Sigmoid colon (tissue), 4 donors: ENCODE data around the gene IGSF9B.

ENCODE experiments used
- EP300 ChIP-seq, 4 donors: sonication (generic); formaldehyde crosslinking; IDR thresholded peaks; one replicate each; pipeline ENCODE4 v1.6.1; 2017; ENCODE audit warnings: antibody characterized with exemption in 4 of 4
- POLR2AphosphoS5 ChIP-seq, 4 donors: sonication (generic); formaldehyde crosslinking; IDR thresholded peaks; one replicate each; pipeline ENCODE4 v1.6.1; 2017; ENCODE audit warnings: antibody characterized with exemption in 4 of 4
- TF ChIP-seq, protein P1 (sequence below), 4 experiments: fragments of 450-650 bp in 3 of 4; fragments of 200-600 bp in 1 of 4; IDR thresholded peaks; one replicate each; pipeline ENCODE4 v1.5.1; 2016 to 2019; ENCODE audit warnings: antibody characterized with exemption in 4 of 4, mild to moderate bottlenecking in 3 of 4, moderate library complexity in 2 of 4

- TF ChIP-seq, protein P1, sequence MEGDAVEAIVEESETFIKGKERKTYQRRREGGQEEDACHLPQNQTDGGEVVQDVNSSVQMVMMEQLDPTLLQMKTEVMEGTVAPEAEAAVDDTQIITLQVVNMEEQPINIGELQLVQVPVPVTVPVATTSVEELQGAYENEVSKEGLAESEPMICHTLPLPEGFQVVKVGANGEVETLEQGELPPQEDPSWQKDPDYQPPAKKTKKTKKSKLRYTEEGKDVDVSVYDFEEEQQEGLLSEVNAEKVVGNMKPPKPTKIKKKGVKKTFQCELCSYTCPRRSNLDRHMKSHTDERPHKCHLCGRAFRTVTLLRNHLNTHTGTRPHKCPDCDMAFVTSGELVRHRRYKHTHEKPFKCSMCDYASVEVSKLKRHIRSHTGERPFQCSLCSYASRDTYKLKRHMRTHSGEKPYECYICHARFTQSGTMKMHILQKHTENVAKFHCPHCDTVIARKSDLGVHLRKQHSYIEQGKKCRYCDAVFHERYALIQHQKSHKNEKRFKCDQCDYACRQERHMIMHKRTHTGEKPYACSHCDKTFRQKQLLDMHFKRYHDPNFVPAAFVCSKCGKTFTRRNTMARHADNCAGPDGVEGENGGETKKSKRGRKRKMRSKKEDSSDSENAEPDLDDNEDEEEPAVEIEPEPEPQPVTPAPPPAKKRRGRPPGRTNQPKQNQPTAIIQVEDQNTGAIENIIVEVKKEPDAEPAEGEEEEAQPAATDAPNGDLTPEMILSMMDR (IDR thresholded peaks at IDR 0.05) = no peak
- TF ChIP-seq EP300 (IDR thresholded peaks at IDR 0.05) (no peak), POLR2AphosphoS5 (IDR thresholded peaks at IDR 0.05) (no peak)
These were observed 58.0 kb downstream of the IGSF9B start for GRCh38 chr11:133898770-133899115.
